Upper lobe of right lung (tissue), 1 donor: ENCODE measurements around the gene HLCS. TPM values are rescaled to one million over a fixed set of nuclear protein-coding genes. Genes with fewer than 3 reads are reported as not detected.

Source experiments
- ATAC-seq: fragments of 200-7000 bp; cut with Tn5 transposase; one replicate; pipeline ENCODE4 v1.9.1; 2020; ENCODE audit warnings: mild to moderate bottlenecking, moderate library complexity
- DNase-seq: peaks from one replicate; pipeline ENCODE4 v3.0.0-alpha.2; 2020
- H3K27ac ChIP-seq: fragments of 200-600 bp; one replicate; pipeline ENCODE4 v1.8.0; 2022
- H3K27me3 ChIP-seq: fragments of 200-600 bp; one replicate; pipeline ENCODE4 v1.8.0; 2022; ENCODE audit warnings: mild to moderate bottlenecking
- H3K36me3 ChIP-seq: fragments of 200-600 bp; one replicate; pipeline ENCODE4 v1.8.0; 2022
- H3K4me1 ChIP-seq: fragments of 200-600 bp; one replicate; pipeline ENCODE4 v1.8.0; 2022
- H3K4me3 ChIP-seq: fragments of 200-600 bp; one replicate; pipeline ENCODE4 v1.8.0; 2022; ENCODE audit warnings: mild to moderate bottlenecking
- H3K9me3 ChIP-seq: fragments of 200-600 bp; one replicate; pipeline ENCODE4 v1.8.0; 2022
- CTCF ChIP-seq: fragments of 200-600 bp; IDR thresholded peaks from one replicate; pipeline ENCODE4 v1.8.0; 2022; ENCODE audit warnings: antibody characterized with exemption
- intact Hi-C: fragments of 100-400 bp; cut with DNase I; formaldehyde crosslinking; loops from one replicate; pipeline ENCODE4 v1.11.0; 2022
- total RNA-seq: library from RNA; stranded (reverse); fragmentation: NEBNext Ultra II Directional; extraction: Animal tissue kit (Norgen Biotek cat#: 25700); gene quantifications from one replicate; pipeline ENCODE4 v1.2.1, GENCODE V29; 2021
- donor health status: DM: no; HTN: yes; CAD: no; lungs with severe emphysema.

Gene HLCS
- total RNA-seq, 1 donor from 2014 or later, result 16.0 TPM

GRCh38 chr21:36735201-36735515, 231.3 kb downstream of the HLCS start:
- H3K27me3 ChIP-seq, result peaks cover 13% of the 10 kb centered on the region
- H3K4me3 ChIP-seq, result no peak overlapping the region
- no peaks in the 10 kb centered on the region for H3K9me3 ChIP-seq
- no peak for TF ChIP-seq CTCF
- intact Hi-C loops, result no loop called here
- H3K36me3 ChIP-seq, result no peaks in the 10 kb centered on the region
- no peak overlapping the region for H3K27ac ChIP-seq
- ATAC-seq, result no peak
- no peaks in the 10 kb centered on the region for H3K4me1 ChIP-seq
- DNase-seq, result no peak

GRCh38 chr21:36734367-36735200, 231.9 kb downstream of the HLCS start:
- no peaks in the 10 kb centered on the region for H3K9me3 ChIP-seq
- DNase-seq, result no peak
- H3K4me1 ChIP-seq, result no peaks in the 10 kb centered on the region
- H3K4me3 ChIP-seq, result no peak overlapping the region
- H3K27ac ChIP-seq, result no peak overlapping the region
- H3K36me3 ChIP-seq, result no peaks in the 10 kb centered on the region
- intact Hi-C loops, result no loop called here
- peaks cover 13% of the 10 kb centered on the region for H3K27me3 ChIP-seq
- no peak for TF ChIP-seq CTCF
- no peak for ATAC-seq

- DNase-seq (no peak), ATAC-seq (no peak)
- Histone ChIP-seq H3K27me3 (peaks cover 13% of the 10 kb centered on the region), H3K9me3 (no peaks in the 10 kb centered on the region), H3K27ac (no peak overlapping the region), H3K4me1 (no peaks in the 10 kb centered on the region), H3K36me3 (no peaks in the 10 kb centered on the region), H3K4me3 (no peak overlapping the region)
- no peak for TF ChIP-seq CTCF
- intact Hi-C loops, result no loop called here
These were observed 232.6 kb downstream of the HLCS start for GRCh38 chr21:36733857-36734256.

GRCh38 chr21:36732761-36733160, 233.7 kb downstream of the HLCS start:
- no peak for DNase-seq
- Histone ChIP-seq H3K27ac (no peak overlapping the region), H3K36me3 (no peaks in the 10 kb centered on the region), H3K4me1 (no peaks in the 10 kb centered on the region), H3K4me3 (no peak overlapping the region), H3K27me3 (peaks cover 13% of the 10 kb centered on the region), H3K9me3 (no peaks in the 10 kb centered on the region)
- ATAC-seq, result no peak
- intact Hi-C loops, result no loop called here
- no peak for TF ChIP-seq CTCF

- Histone ChIP-seq H3K36me3 (no peaks in the 10 kb centered on the region), H3K27me3 (peaks cover 13% of the 10 kb centered on the region), H3K9me3 (no peaks in the 10 kb centered on the region), H3K4me3 (no peak overlapping the region), H3K27ac (no peak overlapping the region), H3K4me1 (no peaks in the 10 kb centered on the region)
- DNase-seq (no peak), ATAC-seq (no peak)
- intact Hi-C loops, result no loop called here
- TF ChIP-seq CTCF, result no peak
These were observed 234.3 kb downstream of the HLCS start for GRCh38 chr21:36732217-36732616.
